CD8-positive, alpha-beta memory T cell (primary cell): ENCODE results near the gene NDUFV1. TPM values are rescaled to one million over a fixed set of nuclear protein-coding genes. Genes with fewer than 3 reads are reported as not detected.
A peak's percentile ranks its signal among the peaks of the same experiment; 100 is the strongest.
"Not testable (repeated sequence)": the region's sequence is repeated elsewhere in the genome, so short reads cannot be mapped to it uniquely, and the experiment has no call there.

Experiments
- CTCF ChIA-PET: fragments of 350-600 bp; sonication (Branson Sonifier 250); formaldehyde crosslinking; loops from one replicate; lab custom pipeline; 2021; ENCODE audit warnings: antibody characterized with exemption; lab: Charles Lee
- POLR2A ChIA-PET: fragments of 350-600 bp; sonication (Branson Sonifier 250); formaldehyde crosslinking; loops from one replicate; lab custom pipeline; 2021; ENCODE audit warnings: antibody characterized with exemption; lab: Charles Lee
- DNase-seq, 5 donors: peaks; one replicate each; pipeline versions ENCODE4 v3.0.0 to v3.0.0-alpha.2; 2020 to 2022; ENCODE audit warnings: mixed read lengths in 1 of 5
- H3K27ac ChIP-seq: one replicate; pipeline ENCODE4 v1.7.0; 2013; ENCODE audit warnings: low read depth, mild to moderate bottlenecking, low read length, moderate library complexity
- H3K27me3 ChIP-seq: 2 replicates; pipeline ENCODE4 v1.7.0; 2013; ENCODE audit warnings: low read length, mild to moderate bottlenecking; ENCODE audit not compliant: insufficient read depth, poor library complexity, severe bottlenecking
- H3K36me3 ChIP-seq: 2 replicates; pipeline ENCODE4 v1.7.0; 2013; ENCODE audit warnings: mild to moderate bottlenecking, low read length, moderate library complexity; ENCODE audit not compliant: insufficient read depth
- H3K4me1 ChIP-seq: 2 replicates; pipeline ENCODE4 v1.7.0; 2013; ENCODE audit warnings: mild to moderate bottlenecking, low read length, moderate library complexity; ENCODE audit not compliant: insufficient read depth
- H3K4me3 ChIP-seq: 2 replicates; pipeline ENCODE4 v1.7.0; 2013; ENCODE audit warnings: mild to moderate bottlenecking, low read length
- H3K9me3 ChIP-seq: 2 replicates; pipeline ENCODE4 v1.7.0; 2013; ENCODE audit warnings: mild to moderate bottlenecking, low read length
- H3K27ac Mint-ChIP-seq, 8 donors: one replicate each; pipeline ENCODE4 v1.8.0; 2020 to 2021; ENCODE audit warnings: mixed read lengths in 8 of 8, mild to moderate bottlenecking in 6 of 8, inconsistent platforms in 3 of 8, moderate library complexity in 3 of 8
- H3K27me3 Mint-ChIP-seq, 2 donors: one replicate each; pipeline ENCODE4 v1.8.0; 2020 to 2021; ENCODE audit warnings: mixed read lengths in 2 of 2, mild to moderate bottlenecking in 1 of 2, moderate library complexity in 1 of 2
- H3K36me3 Mint-ChIP-seq, 3 donors: one replicate each; pipeline ENCODE4 v1.8.0; 2020 to 2021; ENCODE audit warnings: mixed read lengths in 3 of 3, inconsistent platforms in 1 of 3, mild to moderate bottlenecking in 1 of 3
- H3K4me1 Mint-ChIP-seq, 3 donors: one replicate each; pipeline ENCODE4 v1.8.0; 2020 to 2021; ENCODE audit warnings: mixed read lengths in 3 of 3, inconsistent platforms in 1 of 3, mild to moderate bottlenecking in 1 of 3
- H3K4me3 Mint-ChIP-seq, 7 donors: one replicate each; pipeline ENCODE4 v1.8.0; 2020 to 2021; ENCODE audit warnings: mixed read lengths in 7 of 7, mild to moderate bottlenecking in 6 of 7, moderate library complexity in 4 of 7, inconsistent platforms in 2 of 7
- H3K9me3 Mint-ChIP-seq, 5 donors: one replicate each; pipeline ENCODE4 v1.8.0; 2020 to 2022; ENCODE audit warnings: mixed read lengths in 5 of 5, mild to moderate bottlenecking in 3 of 5, moderate library complexity in 2 of 5, inconsistent platforms in 1 of 5
- polyA plus RNA-seq: library from polyadenylated mRNA; unstranded; fragments of 300-500 nt; fragmentation: Illumina TruSeq; gene quantifications from one replicate; pipeline ENCODE4 v1.2.3, GENCODE V29; 2021
- total RNA-seq, 2 experiments: library from RNA; stranded (reverse); gene quantifications; one replicate each; pipeline ENCODE4 v1.2.3, GENCODE V29; 2021

NDUFV1 gene
- total and polyA plus RNA-seq, 3 experiments from 2014 or later = 140 to 326 (median 321) TPM

DNA sequence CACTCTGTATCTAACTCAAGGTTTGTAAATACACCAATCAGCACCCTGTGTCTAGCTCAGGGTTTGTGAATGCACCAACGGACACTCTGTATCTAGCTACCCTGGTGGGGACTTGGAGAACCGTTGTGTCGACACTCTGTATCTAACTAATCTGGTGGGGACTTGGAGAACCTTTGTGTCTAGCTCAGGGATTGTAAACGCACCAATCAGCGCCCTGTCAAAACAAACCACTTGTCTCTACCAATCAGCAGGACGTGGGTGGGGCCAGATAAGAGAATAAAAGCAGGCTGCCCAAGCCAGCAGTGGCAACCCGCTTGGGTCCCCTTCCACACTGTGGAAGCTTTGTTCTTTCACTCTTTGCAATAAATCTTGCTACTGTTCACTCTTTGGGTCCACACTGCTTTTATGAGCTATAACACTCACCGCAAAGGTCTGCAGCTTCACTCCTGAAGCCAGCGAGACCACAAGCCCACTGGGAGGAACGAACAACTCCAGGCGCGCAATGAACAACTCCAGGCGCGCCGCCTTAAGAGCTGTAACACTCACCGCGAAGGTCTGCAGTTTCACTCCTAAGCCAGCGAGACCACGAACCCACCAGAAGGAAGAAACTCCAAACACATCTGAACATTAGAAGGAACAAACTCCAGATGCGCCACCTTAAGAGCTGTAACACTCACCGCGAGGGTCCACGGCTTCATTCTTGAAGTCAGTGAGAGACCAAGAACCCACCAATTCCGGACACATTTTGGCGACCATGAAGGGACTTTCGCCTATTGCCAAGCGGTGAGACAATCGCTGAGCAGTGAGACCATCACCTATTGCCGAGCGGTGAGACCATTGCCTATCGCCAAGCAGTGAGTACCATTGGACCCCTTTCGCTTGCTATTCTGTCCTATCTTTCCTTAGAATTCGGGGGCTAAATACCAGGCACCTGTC, 13.2 kb downstream of the NDUFV1 start:
- H3K27me3 Mint-ChIP-seq, H3K4me3 Mint-ChIP-seq, CTCF ChIA-PET, H3K27me3 ChIP-seq, DNase-seq, POLR2A ChIA-PET, H3K4me3 ChIP-seq, H3K36me3 ChIP-seq, H3K9me3 Mint-ChIP-seq, H3K36me3 Mint-ChIP-seq, H3K9me3 ChIP-seq: not testable (repeated sequence)
- Mint-ChIP-seq H3K27ac (peak overlapping the region in 2 of 8 donors; percentile 6 to 29), H3K4me1 (peaks cover 10 to 19% (median 12%) of the 10 kb centered on the region in 3 donors)
- peak overlapping the region; percentile 57 for H3K27ac ChIP-seq
- H3K4me1 ChIP-seq = peaks cover 12% of the 10 kb centered on the region

DNA sequence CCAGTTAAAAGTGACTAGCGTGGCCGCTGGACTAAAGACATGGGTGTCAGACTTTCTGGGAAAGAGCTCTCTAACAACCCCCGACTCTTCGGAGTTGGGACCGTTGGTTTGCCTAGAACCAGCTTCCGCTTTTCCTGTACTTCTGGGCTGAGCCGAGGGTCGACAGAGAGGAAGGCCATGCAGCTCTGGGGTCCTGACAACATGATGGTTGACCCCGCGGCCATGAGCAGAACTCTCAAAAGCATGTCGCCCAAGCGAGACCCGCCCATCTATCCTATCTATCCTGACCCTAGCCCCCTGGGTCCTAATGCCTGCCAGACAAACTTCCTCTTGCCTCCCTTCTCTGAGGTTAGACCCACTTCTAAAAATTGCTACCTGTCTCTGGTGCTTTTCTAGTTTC, 13.9 kb downstream of the NDUFV1 start:
- peak overlapping the region in 1 of 7 donors; percentile 25 for H3K4me3 Mint-ChIP-seq
- H3K36me3 Mint-ChIP-seq, H3K27me3 Mint-ChIP-seq, H3K27me3 ChIP-seq, H3K36me3 ChIP-seq, H3K9me3 Mint-ChIP-seq, CTCF ChIA-PET, DNase-seq, H3K4me1 ChIP-seq, H3K4me3 ChIP-seq, H3K9me3 ChIP-seq, H3K27ac Mint-ChIP-seq, POLR2A ChIA-PET: not testable (repeated sequence)
- peak overlapping the region; percentile 57 for H3K27ac ChIP-seq
- peaks cover 10 to 13% (median 12%) of the 10 kb centered on the region in 3 donors for H3K4me1 Mint-ChIP-seq

DNA sequence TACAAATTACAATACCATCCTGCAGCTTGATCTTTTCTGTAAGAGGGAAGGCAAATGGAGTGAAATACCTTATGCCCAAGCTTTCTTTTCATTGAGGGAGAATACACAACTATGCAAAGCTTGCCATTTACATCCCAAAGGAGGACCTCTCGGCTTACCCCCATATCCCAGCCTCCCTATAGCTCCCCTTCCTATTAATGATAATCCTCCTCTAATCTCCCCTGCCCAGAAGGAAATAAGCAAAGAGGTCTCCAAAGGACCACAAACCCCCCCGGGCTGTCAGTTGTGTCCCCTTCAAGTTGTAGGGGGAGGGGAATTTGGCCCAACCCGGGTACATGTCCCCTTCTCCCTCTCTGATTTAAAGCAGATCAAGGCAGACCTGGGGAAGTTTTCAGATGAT, 15.2 kb downstream of the NDUFV1 start:
- H3K9me3 Mint-ChIP-seq, H3K27ac ChIP-seq, H3K36me3 ChIP-seq, H3K4me1 ChIP-seq, DNase-seq, H3K9me3 ChIP-seq, H3K36me3 Mint-ChIP-seq, POLR2A ChIA-PET, H3K4me3 Mint-ChIP-seq, CTCF ChIA-PET, H3K27me3 Mint-ChIP-seq, H3K27ac Mint-ChIP-seq, H3K4me3 ChIP-seq, H3K27me3 ChIP-seq: not testable (repeated sequence)
- H3K4me1 Mint-ChIP-seq = peaks cover 3 to 11% (median 8%) of the 10 kb centered on the region in 3 donors

DNA sequence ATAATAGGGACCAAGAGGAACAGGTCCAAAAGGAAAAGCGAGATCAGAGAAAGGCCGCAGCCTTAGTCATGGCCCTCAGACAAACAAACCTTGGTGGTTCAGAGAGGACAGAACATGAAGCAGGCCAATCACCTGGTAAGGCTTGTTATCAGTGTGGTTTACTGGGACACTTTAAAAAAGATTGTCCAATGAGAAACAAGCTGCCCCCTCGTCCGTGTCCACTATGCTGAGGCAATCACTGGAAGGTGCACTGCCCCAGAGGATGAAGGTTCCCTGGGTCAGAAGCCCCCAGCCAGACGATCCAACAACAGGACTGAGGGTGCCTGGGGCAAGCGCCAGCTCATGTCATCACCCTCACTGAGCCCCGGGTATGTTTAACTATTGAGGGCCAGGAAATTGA, 16.2 kb downstream of the NDUFV1 start:
- H3K27me3 ChIP-seq, POLR2A ChIA-PET, H3K27ac ChIP-seq, DNase-seq, H3K4me3 Mint-ChIP-seq, H3K27me3 Mint-ChIP-seq, H3K9me3 ChIP-seq, H3K4me1 ChIP-seq, H3K4me1 Mint-ChIP-seq, H3K4me3 ChIP-seq, H3K36me3 ChIP-seq, CTCF ChIA-PET, H3K27ac Mint-ChIP-seq, H3K9me3 Mint-ChIP-seq, H3K36me3 Mint-ChIP-seq: not testable (repeated sequence)

GRCh38 chr11:67623795-67624194, 17.1 kb downstream of the NDUFV1 start:
- H3K4me1 Mint-ChIP-seq, H3K4me3 Mint-ChIP-seq, POLR2A ChIA-PET, H3K9me3 Mint-ChIP-seq, H3K36me3 Mint-ChIP-seq, DNase-seq, H3K4me3 ChIP-seq, H3K27ac ChIP-seq, H3K27me3 Mint-ChIP-seq, H3K9me3 ChIP-seq, H3K36me3 ChIP-seq, H3K4me1 ChIP-seq, CTCF ChIA-PET, H3K27me3 ChIP-seq: not testable (repeated sequence)
- H3K27ac Mint-ChIP-seq = peak overlapping the region in 1 of 8 donors; percentile 14

DNA sequence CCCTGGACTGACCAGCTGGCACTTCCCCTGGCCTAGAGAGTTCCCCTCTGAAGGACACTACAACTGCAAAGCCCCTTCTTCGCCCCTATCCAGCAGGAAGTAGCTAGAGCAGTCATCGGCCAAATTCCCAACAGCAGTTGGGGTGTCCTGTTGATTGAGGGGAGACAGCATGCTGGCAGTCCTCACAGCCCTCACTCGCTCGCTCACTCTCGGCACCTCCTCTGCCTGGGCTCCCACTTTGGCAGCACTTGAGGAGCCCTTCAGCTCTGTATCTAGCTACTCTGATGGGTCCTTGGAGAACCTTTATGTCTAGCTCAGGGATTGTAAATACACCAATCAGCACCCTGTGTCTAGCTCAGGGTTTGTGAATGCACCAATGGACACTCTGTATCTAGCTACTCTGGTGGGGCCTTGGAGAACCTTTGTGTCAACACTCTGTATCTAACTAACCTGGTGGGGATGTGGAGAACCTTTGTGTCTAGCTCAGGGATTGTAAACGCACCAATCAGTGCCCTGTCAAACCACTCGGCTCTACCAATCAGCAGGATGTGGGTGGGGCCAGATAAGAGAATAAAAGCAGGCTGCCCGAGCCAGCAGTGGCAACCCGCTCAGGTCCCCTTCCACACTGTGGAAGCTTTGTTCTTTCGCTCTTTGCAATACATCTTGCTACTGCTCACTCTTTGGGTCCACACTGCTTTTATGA, 19.5 kb downstream of the NDUFV1 start:
- POLR2A ChIA-PET, DNase-seq: not testable (repeated sequence)

GRCh38 chr11:67626970-67627369, 20.2 kb downstream of the NDUFV1 start:
- peaks cover 0 to 1% of the 10 kb centered on the region in 2 donors for H3K27me3 Mint-ChIP-seq
- Histone ChIP-seq H3K27me3 (no peaks in the 10 kb centered on the region), H3K36me3 (no peaks in the 10 kb centered on the region), H3K27ac (no peak overlapping the region), H3K9me3 (no peaks in the 10 kb centered on the region), H3K4me3 (no peak overlapping the region), H3K4me1 (peaks cover 11% of the 10 kb centered on the region)
- H3K4me1 Mint-ChIP-seq = peaks cover 5 to 7% (median 6%) of the 10 kb centered on the region in 3 donors
- ChIA-PET CTCF (interaction anchor here (6.0 to 7.4 kb wide), 3 partner anchors 12 to 33 kb away, joined by 61 to 88 read pairs (median 80); partner anchors contain the start of gene ACY3), POLR2A (no interaction called here)
- H3K36me3 Mint-ChIP-seq = peaks cover 0 to 2% (median 0%) of the 10 kb centered on the region in 3 donors
- DNase-seq = no peak
- H3K9me3 Mint-ChIP-seq = no peaks in the 10 kb centered on the region
- no peak overlapping the region for H3K4me3 Mint-ChIP-seq
- H3K27ac Mint-ChIP-seq = peak overlapping the region in 1 of 8 donors; percentile 20

More for the DNA sequence above, 19.5 kb downstream of the NDUFV1 start:
- H3K27me3 Mint-ChIP-seq, H3K9me3 ChIP-seq, H3K36me3 ChIP-seq, H3K27me3 ChIP-seq, H3K4me1 Mint-ChIP-seq, H3K9me3 Mint-ChIP-seq, H3K27ac ChIP-seq, H3K4me3 ChIP-seq, H3K4me3 Mint-ChIP-seq, H3K36me3 Mint-ChIP-seq: not testable (repeated sequence)
- H3K4me1 ChIP-seq = peaks cover 11% of the 10 kb centered on the region
- CTCF ChIA-PET = interaction anchor here (6.0 to 7.4 kb wide), 2 partner anchors 12 to 33 kb away, joined by 61 to 88 read pairs; no protein-coding TSS in a partner anchor
- peak overlapping the region in 1 of 8 donors; percentile 20 for H3K27ac Mint-ChIP-seq

DNA sequence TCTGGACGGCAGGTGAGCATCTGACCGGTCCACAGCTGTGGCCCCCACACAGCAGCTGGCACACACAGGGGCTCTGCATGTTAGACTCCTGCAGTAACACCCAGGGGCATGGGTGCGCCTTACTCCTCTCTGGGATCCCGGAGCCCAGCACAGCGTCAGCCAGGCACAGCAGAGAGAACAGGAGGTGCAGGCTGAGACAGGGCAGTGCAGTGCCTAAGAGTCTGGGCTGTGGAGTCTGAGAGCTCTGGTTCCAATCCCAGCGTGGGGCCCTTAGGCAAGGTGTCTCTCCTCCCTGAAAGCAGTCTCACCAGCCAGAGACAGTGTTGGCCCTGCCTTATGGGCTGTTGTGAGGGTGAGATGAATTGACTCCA, 20.7 kb downstream of the NDUFV1 start:
- H3K36me3 ChIP-seq = no peaks in the 10 kb centered on the region
- POLR2A ChIA-PET = no interaction called here
- H3K27ac Mint-ChIP-seq = peak overlapping the region in 1 of 8 donors; percentile 12
- H3K4me1 Mint-ChIP-seq = peaks cover 5 to 7% (median 6%) of the 10 kb centered on the region in 3 donors
- DNase-seq = no peak
- CTCF ChIA-PET = interaction anchor here (6.0 to 7.4 kb wide), 3 partner anchors 13 to 32 kb away, joined by 61 to 88 read pairs (median 80); partner anchors contain the start of gene ACY3
- no peaks in the 10 kb centered on the region for H3K9me3 Mint-ChIP-seq
- no peak overlapping the region for H3K4me3 ChIP-seq
- no peak overlapping the region for H3K27ac ChIP-seq
- H3K27me3 ChIP-seq = no peaks in the 10 kb centered on the region
- H3K36me3 Mint-ChIP-seq = peaks cover 0 to 2% (median 0%) of the 10 kb centered on the region in 3 donors
- H3K4me1 ChIP-seq = peaks cover 11% of the 10 kb centered on the region
- H3K4me3 Mint-ChIP-seq = no peak overlapping the region
- no peaks in the 10 kb centered on the region for H3K27me3 Mint-ChIP-seq
- H3K9me3 ChIP-seq = no peaks in the 10 kb centered on the region
